Stimulated activated CD4-positive, alpha-beta T cell treated with anti-CD3 and anti-CD28 coated beads, Interleukin-4, amount 100 ng/mL, for 4 hours (primary cell): ENCODE measurements around the gene NDUFS5.
A peak's percentile ranks its signal among the peaks of the same experiment; 100 is the strongest.
"Not testable (repeated sequence)": the region's sequence is repeated elsewhere in the genome, so short reads cannot be mapped to it uniquely, and the experiment has no call there.

ENCODE experiments used
- DNase-seq, 2 experiments: peaks; one replicate each; pipeline ENCODE4 v3.0.0-alpha.2; 2020

NDUFS5 gene

GRCh38 chr1:39016604-39017171 lies 9.5 kb upstream of the NDUFS5 start:
- no peak for DNase-seq

- no peak for DNase-seq
Observed at GRCh38 chr1:39017266-39017665, 8.9 kb upstream of the NDUFS5 start.

GRCh38 chr1:39020494-39020893 lies 5.7 kb upstream of the NDUFS5 start:
- not testable (repeated sequence) for DNase-seq

GRCh38 chr1:39021426-39021825 lies 4.7 kb upstream of the NDUFS5 start:
- no peak for DNase-seq

DNA sequence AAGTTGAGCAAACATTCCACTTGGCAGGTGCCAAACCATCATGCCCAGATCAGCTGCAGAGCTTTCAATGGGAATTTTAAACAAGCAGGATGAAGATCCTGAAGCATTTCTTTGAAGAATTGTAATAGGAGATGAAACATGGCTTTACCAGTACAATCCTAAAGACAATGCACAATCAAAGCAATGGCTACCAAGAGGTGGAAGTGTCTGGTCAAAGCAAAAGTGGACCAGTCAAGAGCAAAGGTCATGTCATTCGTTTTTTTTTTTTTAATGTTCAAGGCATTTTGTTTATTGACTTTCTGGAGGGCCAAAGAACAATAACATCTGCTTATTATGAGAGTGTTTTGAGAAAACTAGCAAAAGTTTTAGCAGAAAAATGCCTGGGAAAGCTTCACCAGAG lies 3.0 kb upstream of the NDUFS5 start:
- no peak for DNase-seq

GRCh38 chr1:39026866-39027507 lies 837 bp downstream of the NDUFS5 start:
- peak in 1 of 2 experiments; percentile 3 for DNase-seq

GRCh38 chr1:39034114-39034654 lies 8.0 kb downstream of the NDUFS5 start:
- no peak for DNase-seq

- DNase-seq: no peak
Observed at GRCh38 chr1:39036678-39037077, 10.5 kb downstream of the NDUFS5 start.

DNA sequence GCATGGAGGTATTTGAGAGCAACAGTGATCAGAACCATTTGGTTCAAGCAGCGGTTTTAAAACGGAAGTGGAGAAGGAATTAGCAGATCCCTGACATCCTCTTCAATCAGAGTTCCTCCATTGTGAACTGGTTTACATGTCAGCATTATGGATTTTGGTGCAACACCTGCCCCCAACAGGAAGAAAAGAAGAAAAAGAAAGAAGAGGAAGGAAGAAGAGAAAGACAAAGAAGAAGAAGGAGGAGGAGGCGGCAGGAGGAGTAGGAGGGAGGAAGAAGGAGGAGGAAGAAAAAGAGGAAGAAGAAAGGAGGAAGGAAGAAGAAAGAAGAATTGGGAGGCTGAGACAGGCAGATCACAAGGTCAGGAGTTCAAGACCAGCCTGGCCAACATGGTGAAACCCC lies 17.4 kb downstream of the NDUFS5 start:
- no peak for DNase-seq

- DNase-seq: no peak
Observed at GRCh38 chr1:39044762-39045161, 18.6 kb downstream of the NDUFS5 start.

- DNase-seq: no peak
Observed at GRCh38 chr1:39045231-39045630, 19.1 kb downstream of the NDUFS5 start.

- no peak for DNase-seq
Observed at GRCh38 chr1:39046613-39047210, 20.6 kb downstream of the NDUFS5 start.

DNA sequence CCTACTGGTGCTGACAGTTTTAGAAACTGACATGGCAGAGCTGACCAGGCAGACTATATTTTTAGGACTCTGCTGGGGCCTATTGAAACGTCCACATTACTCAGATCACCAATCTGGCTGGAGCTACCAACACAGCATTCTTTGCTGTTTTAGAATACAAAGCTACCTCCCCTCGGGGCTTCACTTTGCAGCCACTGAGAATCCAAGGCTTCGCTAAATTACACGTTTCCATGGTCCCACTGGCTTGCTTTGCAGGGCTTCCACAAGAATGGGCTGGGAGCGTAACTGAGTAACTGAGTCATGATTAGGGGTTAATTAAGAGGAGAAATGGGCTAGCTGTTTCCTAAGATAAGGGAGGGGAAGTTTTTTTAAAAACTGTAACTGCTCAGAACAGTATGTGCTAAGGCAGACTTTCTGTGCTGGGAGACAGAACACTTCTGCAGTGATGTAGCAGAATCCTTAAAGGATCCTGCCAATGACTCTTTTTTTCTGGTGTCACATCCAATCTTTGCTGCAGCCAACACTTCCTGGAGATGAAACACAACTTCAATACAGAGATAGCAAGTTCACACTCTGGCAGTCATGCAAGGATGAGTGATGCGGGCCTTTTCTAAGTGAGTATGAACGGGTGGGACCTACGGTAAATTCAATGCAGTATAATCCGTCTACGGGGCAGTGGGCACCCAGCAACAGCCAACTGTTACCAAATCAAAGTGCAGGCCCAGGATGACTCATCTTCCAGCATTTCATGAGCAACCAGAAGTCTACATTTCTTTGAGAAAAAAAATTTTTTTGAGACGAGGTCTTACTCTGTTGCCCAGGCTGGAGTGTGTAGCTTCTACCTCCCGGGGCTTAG lies 21.5 kb downstream of the NDUFS5 start:
- DNase-seq: no peak

DNA sequence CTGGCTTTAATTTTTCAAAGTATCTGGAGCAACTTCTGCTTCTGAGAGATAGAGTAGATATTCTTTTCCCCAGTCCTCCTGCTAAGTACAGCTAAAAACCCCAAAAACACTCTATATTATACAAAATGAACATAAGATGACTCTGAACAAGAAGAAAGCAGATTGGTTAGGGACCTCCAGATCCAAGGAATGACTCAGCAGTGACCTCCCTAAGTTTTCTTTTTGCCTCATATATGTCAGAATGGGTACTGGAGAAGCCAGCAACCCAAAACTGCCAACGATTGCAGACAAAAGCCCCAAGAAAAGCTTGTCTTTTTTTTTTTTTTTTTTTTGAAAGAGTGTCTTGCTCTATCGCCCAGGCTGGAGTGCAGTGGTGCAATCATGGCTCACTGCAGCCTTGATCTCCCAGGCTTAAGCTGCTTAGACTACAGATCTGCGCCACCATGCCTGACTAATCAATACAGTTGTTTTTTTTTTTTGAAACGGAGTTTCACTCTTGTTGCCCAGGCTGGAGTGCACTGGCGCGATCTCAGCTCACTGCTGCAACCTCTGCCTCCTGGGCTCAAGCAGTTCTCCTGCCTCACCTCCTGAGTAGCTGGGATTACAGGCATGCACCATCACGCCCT lies 22.7 kb downstream of the NDUFS5 start:
- no peak for DNase-seq

DNA sequence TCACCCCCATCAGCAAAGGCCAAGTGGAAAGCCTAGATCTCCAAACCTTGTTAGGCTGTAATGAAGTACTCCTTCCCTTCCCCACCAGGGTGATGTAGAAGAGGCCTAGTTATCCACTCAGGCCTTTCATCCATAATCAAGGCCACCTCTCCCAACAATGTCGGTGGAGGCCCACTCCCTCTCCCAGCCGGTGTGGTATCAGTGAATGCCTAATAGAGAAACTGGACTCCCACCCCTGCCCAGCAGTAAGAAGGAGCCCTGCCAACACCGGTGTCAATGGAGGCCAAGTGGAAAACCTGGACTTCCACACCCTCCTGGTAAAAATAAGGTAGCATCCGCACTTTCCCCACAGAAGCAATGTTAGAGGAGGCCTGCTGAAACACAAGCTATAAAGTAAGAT lies 23.9 kb downstream of the NDUFS5 start:
- DNase-seq: no peak

DNA sequence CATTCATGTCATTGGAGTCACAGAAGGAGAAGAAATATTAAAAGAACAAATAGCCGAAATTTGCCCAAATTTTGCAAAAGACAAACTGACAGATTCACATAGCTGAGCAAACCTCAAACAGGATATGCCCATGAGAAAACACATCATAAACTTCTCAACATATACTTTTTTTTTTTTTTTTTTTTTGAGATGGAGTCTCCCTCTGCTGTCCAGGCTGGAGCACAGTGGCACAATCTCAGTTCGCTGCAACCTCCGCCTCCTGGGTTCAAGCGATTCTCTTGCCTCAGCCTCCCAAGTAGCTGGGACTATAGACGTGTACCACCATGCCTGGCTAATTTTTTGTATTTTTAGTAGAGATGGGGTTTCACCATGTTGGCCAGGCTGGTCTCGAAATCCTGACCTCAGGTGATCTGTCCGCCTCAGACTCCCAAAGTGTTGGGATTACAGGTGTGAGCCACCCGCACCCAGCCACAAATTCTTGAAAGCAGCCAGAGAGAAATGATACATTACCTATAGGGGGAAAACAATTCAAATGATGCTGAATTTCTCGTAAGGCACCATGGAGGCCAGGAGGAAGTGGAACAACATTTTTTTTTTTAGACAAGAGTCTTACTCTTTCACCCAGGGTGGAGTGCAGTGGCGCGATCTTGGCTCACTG lies 25.2 kb downstream of the NDUFS5 start:
- not testable (repeated sequence) for DNase-seq

GRCh38 chr1:39051956-39052355 lies 25.8 kb downstream of the NDUFS5 start:
- no peak for DNase-seq

GRCh38 chr1:39055213-39055710 lies 29.1 kb downstream of the NDUFS5 start:
- DNase-seq: not testable (repeated sequence)

DNA sequence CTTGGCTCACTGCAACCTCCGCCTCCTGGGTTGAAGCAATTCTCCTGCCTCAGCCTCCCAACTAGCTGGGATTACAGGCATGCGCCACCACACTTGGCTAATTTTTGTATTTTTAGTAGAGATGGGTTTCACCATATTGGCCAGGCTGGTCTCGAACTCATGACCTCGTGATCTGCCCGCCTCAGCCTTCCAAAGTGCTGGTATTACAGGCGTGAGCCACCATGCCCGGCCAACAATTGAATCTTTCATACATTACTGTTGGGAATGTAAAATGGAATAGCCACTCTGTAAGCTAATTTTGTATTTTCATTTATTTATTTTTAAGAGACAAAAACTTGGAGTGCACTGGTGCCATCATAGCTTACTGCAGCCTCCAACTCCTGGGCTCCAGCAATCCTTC lies 35.4 kb downstream of the NDUFS5 start:
- DNase-seq: not testable (repeated sequence)

GRCh38 chr1:39061951-39062350 lies 35.8 kb downstream of the NDUFS5 start:
- no peak for DNase-seq

GRCh38 chr1:39063191-39063590 lies 37.0 kb downstream of the NDUFS5 start:
- no peak for DNase-seq

DNA sequence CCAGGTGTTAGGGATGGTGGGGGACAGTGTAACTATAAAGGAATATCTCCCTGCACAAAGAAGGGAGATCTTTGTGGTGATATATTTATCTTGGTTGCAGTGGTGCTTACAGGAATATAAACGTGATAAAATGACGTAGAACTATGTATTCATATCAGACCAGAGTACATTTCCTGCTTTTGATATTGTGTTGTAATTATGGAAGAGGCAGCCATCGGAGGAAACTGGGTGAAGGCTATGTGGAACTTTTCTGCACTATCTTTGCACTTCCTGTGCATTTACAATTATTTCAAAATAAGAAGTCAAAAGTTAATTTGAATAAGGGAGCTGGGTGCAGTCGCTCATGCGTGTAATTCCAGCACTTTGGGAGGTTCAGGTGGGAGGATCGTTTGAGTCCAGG lies 37.6 kb downstream of the NDUFS5 start:
- no peak for DNase-seq
